HG02852 (cell line): ENCODE measurements around the gene BET1.

Experiments
- ATAC-seq: cut with Tn5 transposase; IDR thresholded peaks from one replicate; pipeline ENCODE4 v1.9.1; 2021; ENCODE audit warnings: mild to moderate bottlenecking, moderate library complexity; ENCODE audit not compliant: unreplicated experiment

The BET1 gene

DNA sequence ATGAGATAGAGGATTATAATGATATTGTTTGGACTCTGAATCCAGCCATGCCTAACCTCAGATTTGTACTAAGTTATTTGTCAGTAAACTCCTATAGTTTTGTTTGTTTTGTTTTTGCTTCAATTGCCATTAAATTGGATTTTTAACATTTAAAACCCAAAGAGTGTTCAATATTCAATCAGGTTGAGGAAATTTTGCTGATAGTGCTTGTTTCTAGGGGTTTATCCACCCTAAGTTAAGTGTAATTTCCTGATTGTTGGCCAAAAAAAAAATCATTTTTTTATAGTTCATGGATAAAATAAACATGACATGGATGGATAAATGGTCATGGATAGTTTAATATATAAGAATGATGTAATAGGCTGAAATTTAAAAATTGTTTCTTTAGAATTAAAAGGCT lies 11.4 kb upstream of the BET1 start:
- no peak for ATAC-seq

DNA sequence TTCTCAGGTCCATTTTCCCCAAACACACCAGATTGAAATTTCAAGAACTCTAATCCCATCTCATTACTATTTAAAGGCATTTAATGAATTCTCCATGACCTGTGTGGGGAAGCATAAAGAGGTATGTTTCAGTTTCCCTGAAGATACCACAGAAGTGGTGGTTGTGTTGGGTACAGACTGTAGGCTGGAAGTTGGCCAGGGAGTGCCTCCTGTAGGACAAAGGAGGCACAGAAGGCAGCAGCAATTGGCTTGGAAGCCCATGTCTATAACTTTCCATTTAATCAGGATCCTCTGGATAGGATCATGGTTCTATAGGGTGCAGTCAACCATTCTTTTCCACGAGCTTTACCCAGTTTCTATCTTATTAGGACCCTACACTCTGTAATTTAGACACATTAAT lies 8.6 kb upstream of the BET1 start:
- ATAC-seq: no peak

DNA sequence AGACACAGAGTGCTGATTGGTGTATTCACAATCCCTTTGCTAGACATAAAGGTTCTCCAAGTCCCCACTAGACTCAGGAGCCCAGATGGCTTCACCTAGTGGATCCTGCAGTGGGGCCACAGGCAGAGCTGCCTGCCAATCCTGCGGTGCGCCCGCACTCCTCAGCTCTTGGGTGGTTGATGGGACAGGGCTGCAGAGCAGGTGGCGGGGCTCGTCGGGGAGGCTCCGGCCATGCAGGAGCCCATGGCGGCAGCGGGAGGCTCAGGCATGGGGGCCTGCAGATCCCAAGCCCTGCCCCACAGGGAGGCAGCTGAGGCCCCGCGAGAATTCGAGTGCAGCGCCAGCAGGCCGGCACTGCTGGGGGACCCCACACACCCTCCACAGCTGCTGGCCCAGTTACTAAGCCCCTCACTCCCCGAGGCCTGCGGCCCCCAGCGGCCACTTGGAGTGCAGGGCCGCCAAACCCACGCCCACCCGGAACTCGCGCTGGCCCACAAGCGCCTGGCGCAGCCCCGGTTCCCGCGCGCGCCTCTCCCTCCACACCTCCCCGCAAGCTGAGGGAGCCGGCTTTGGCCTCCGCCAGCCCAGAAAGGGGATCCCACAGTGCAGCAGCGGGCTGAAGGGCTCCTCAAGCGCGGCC lies 7.7 kb upstream of the BET1 start:
- no peak for ATAC-seq

DNA sequence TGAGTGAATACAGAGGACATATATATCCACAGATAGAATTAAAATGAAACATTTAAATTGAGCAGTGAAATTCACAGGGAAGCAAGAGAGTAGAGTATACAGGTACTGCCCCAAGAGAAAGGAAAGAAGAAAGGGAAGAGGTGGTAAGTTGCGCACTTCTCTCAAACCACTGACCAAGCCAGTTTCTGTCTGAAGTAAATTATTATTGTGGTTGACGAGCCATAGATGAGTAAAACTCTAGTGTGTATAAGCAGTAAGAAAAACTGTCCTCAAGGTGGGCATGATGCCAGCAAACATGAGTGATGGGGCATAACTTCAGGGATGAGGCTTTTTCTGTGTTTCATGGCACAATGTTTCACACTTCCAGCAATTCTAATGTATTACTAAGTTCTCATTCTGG lies 4.4 kb upstream of the BET1 start:
- ATAC-seq: no peak

DNA sequence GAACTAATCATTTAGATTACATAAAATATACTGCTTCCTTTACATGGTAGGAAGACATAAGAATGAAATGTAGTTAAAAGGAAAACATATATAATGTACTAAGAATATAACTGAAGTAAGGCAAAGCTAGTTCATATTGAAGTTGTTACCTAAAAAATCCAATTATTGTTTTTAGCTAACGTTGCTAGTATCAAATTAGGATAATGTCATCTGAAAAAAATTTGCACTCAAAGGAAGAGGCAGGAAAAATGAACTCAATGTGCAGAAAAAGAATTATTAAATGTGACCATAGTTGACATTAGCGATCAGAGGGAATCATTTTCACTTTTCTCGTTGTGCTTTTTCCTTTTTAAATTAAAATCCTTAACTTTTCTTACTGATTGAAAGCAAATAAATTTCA lies 1.6 kb upstream of the BET1 start:
- ATAC-seq: no peak

GRCh38 chr7:94003446-94004023 lies 620 bp downstream of the BET1 start:
- ATAC-seq: peak; percentile 26

DNA sequence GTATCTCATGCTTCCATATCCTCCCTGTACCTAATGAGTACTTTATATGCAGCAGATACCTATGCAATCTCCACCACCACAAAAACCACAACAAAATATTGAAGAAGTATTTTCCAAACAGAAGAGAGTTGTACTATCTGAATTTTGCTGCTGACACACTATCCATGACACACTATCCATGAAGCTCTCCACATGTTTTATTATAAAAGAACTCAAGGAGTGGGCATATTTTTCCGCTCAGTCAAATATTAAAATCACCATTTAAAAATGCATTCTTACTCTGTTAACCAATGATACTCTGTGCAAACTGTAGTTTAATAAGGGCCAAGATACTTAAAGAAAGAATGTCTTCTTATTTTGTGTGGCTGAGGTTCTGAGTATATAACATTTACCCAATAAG lies 2.8 kb downstream of the BET1 start:
- no peak for ATAC-seq

- ATAC-seq: no peak
These were observed 6.3 kb downstream of the BET1 start for GRCh38 chr7:93997868-93998267.

DNA sequence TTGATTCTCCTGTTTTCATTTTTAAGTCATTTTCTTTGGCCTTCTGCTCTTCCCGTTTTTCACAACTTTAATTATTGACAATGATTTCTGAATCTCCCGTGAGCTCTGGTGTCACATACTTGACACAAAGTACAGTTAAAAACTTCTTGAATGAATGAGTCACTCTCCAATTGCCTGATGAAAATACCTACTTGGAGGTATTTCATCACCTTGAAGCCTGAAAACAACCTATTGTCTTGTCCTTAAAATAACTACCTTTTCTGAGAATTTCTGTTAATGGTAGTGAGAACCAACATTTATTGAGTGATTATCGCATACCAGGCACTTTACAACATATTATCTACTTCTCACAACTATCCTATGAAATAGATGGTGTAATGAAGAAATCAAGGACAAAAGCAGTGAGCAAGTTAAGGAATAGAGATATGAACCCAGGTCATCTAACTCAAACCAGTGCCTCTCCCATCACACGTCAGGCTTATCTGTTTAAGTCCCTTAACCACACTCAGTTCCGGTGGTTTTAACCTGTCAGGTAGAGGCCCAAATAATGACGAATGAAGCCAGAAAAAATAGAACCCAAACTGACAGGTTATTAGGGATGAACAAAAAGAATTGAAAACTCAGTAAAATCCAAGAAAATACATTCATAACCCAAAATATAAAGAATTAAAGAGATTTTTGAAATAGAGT lies 11.6 kb downstream of the BET1 start:
- ATAC-seq: no peak

DNA sequence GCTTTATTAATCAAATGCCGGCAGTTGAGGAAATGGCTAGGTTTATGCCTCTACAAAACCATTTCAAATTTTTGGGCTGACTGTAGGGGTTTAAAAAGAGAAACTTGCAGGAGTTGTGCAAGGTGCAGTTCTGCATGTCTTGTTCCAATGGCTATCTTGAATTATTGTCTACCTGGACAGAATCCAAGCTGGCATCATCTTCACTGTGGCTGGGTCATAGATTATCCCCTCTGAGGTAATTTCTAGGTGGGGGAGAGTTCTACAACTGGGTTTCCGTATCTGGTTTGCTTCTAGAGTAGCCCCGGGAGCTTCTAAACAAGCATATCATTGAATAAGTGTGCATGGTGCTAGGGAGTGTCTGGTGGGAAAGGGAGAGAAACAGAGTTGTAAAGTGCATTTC lies 16.9 kb downstream of the BET1 start:
- ATAC-seq: no peak

DNA sequence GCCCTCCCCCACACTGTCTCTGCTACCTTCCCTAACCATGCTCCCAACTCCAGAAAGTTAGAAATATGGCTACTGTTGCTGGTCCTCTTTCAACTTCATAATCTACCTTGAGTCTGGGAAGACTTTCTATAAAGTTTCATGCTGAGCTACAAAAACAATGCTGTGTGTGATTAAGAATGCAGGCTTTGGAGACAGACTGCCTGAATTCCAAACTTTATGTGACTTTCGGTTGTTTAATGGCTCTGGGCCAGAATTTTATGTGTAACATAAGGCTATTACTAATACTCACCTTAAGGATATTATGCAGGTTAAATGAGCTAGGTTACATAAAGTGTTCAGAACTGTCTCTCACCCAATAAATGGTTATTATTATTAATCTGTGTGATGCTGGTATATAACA lies 19.1 kb downstream of the BET1 start:
- ATAC-seq: no peak

DNA sequence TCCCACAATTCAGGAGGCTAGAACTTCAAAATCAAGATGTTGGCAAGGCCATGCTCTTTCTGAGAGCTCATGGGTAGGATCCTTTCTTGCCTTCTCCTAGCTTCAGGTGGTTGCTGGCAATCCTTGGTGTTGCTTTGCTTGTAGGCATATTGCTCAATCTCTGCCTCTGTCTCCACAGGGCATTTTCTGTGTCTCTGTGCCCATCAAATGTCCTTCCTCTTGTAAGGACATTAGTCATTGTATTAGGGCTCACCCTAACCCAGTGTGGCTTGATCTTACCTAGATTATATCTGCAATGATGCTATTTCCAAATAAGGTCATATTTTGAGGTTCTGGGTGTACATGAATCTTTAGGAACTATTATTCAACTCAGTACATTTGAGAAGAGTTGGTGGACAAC lies 20.1 kb downstream of the BET1 start:
- no peak for ATAC-seq

GRCh38 chr7:93981480-93981874 lies 22.7 kb downstream of the BET1 start:
- no peak for ATAC-seq

DNA sequence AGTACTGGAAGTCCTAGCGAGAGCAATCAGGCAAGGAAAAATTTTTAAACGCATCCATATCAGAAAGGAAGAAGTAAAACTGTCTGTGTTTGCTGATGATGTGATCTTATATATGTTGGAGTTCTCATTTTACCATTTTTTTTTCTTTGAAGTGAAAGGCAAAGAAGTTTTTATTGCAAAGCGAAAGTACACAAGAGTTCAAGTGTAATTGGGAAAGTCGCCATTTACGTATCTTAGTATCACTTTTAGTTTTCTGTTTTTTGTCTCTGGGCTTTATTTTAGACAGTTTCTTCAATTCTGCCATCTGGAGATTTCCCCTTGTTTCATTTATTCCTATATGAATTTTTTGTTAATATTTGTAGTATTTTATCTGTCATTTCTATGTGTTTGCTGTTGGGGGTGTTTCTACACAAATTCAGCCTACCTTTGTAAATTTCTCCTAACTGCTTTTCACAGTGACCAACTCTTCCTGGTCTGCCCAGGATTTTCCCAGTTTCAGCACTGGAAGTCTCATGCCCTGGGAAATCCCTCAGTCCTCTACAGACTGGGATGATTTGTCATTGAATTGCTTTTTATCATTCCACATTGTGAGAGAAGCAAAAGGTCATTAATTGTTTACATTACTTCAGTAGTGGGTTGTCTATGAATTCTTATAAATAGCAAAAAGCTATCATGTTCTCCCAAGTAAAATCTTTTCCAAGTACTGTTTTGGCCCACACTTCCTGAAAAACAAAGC lies 23.2 kb downstream of the BET1 start:
- peak; percentile 70 for ATAC-seq

DNA sequence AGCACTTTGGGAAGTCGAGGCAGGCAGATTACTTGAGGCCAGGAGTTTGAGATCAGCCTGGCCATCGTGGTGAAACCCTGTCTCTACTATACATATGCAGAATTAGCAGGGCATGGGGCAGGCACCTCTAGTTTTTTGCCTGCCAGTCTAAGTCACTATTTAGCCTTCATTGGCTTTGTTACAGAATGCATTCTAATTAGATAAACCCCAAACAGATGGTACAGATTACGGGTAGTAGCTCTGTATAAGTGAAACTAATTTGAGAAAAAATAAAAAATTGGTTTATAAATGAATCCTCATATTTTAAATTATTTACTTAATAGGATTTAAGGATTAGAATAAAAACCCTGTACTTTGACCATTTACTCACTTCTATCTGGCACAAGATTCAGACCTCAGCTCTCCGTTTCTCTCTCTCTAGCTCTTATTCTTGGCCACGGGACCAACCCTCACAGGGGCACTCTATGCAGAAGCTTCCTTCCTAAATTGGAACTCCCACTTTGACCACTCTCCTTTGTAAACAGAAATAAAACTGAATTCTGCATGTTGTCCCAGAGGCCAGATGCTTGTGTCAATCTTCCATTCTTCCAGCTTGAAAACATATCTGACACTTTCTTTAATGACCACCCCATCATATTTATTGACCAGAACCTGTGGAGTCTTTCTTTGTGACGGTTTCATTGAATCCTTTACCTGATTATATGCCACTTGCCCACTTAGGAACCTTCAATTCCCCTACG lies 26.8 kb downstream of the BET1 start:
- no peak for ATAC-seq

- ATAC-seq: no peak
These were observed 31.0 kb downstream of the BET1 start for GRCh38 chr7:93973134-93973533.

- ATAC-seq: no peak
These were observed 32.0 kb downstream of the BET1 start for GRCh38 chr7:93972029-93972725.

GRCh38 chr7:93968911-93969620 lies 35.1 kb downstream of the BET1 start:
- ATAC-seq: no peak

- no peak for ATAC-seq
These were observed 39.3 kb downstream of the BET1 start for GRCh38 chr7:93964813-93965212.

DNA sequence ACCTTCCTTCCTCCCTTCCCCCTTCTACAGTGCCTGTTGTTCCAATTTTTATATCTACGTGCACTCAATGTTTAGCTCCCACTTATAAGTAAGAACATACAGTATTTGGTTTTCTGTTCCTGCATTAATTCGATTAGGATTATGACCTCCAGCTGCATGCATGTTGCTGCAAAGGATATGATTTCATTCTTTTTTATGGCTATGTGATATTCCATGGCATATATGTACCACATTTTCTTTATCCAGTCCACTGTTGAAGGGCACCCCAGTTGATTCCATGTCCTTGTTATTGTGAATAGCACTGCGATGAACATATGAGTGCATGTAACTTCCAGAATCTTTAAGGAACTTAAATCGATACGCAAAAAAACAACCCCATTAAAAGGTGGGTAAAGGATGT lies 39.9 kb downstream of the BET1 start:
- no peak for ATAC-seq
